ENCODE measurements around the gene RNF223. TPM values are rescaled to one million over a fixed set of nuclear protein-coding genes. Genes with fewer than 3 reads are reported as not detected.

RNF223 gene
- total and polyA plus RNA-seq, 4 donors: 0.14 TPM; not detected in 3

GRCh38 chr1:1071486-1072298 is 2.4 kb downstream of the RNF223 start:
- WGBS: 86% methylated on average over 56 of the region's 56 CpGs
- no peaks in the 10 kb centered on the region for H3K36me3 ChIP-seq (ENCODE audit: control insufficient read depth in 4 of 4, insufficient read depth in 3 of 4, low read depth in 1 of 4, low read length in 3 of 4)
- H3K9me3 ChIP-seq (ENCODE audit: control insufficient read depth in 4 of 4, low read length in 3 of 4): no peaks in the 10 kb centered on the region
- H3K4me3 ChIP-seq (ENCODE audit: low read depth in 1 of 3, low read length in 3 of 3): no peak overlapping the region
- peaks cover 0 to 9% (median 6%) of the 10 kb centered on the region in 4 donors for H3K4me1 ChIP-seq (ENCODE audit: control insufficient read depth in 4 of 4, insufficient read depth in 4 of 4, low read length in 3 of 4)
- DNase-seq (ENCODE audit: low spot score): no peak
- no peak for TF ChIP-seq RXRA (IDR thresholded peaks at IDR 0.05)
- no peak for TF ChIP-seq HNF4G (IDR thresholded peaks at IDR 0.05)
- TF ChIP-seq SP1 (IDR thresholded peaks at IDR 0.05): no peak
- TF ChIP-seq YY1 (IDR thresholded peaks at IDR 0.05): no peak
- TF ChIP-seq, protein P1, sequence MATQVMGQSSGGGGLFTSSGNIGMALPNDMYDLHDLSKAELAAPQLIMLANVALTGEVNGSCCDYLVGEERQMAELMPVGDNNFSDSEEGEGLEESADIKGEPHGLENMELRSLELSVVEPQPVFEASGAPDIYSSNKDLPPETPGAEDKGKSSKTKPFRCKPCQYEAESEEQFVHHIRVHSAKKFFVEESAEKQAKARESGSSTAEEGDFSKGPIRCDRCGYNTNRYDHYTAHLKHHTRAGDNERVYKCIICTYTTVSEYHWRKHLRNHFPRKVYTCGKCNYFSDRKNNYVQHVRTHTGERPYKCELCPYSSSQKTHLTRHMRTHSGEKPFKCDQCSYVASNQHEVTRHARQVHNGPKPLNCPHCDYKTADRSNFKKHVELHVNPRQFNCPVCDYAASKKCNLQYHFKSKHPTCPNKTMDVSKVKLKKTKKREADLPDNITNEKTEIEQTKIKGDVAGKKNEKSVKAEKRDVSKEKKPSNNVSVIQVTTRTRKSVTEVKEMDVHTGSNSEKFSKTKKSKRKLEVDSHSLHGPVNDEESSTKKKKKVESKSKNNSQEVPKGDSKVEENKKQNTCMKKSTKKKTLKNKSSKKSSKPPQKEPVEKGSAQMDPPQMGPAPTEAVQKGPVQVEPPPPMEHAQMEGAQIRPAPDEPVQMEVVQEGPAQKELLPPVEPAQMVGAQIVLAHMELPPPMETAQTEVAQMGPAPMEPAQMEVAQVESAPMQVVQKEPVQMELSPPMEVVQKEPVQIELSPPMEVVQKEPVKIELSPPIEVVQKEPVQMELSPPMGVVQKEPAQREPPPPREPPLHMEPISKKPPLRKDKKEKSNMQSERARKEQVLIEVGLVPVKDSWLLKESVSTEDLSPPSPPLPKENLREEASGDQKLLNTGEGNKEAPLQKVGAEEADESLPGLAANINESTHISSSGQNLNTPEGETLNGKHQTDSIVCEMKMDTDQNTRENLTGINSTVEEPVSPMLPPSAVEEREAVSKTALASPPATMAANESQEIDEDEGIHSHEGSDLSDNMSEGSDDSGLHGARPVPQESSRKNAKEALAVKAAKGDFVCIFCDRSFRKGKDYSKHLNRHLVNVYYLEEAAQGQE (IDR thresholded peaks at IDR 0.05): no peak
- TF ChIP-seq TAF1 (conservative IDR thresholded peaks at IDR 0.05): no peak
- TF ChIP-seq, protein P2, sequence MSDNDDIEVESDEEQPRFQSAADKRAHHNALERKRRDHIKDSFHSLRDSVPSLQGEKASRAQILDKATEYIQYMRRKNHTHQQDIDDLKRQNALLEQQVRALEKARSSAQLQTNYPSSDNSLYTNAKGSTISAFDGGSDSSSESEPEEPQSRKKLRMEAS (IDR thresholded peaks at IDR 0.05): no peak
- TF ChIP-seq FOXA2 (IDR thresholded peaks at IDR 0.05): no peak
- TF ChIP-seq GABPA (IDR thresholded peaks at IDR 0.05 in 1 of 2, conservative IDR thresholded peaks at IDR 0.05 in 1 of 2): no peak
- TF ChIP-seq ATF3 (IDR thresholded peaks at IDR 0.05): no peak
- H3K27ac ChIP-seq (ENCODE audit: low read depth in 1 of 2, low read length in 2 of 2): no peak overlapping the region
- H3K9ac ChIP-seq (ENCODE audit: low read depth in 1 of 2, low read length in 2 of 2): no peak overlapping the region
- H3K27me3 ChIP-seq (ENCODE audit: control insufficient read depth in 4 of 4, insufficient read depth in 4 of 4, low read length in 3 of 4): peaks cover 0 to 5% (median 0%) of the 10 kb centered on the region in 4 donors

DNA sequence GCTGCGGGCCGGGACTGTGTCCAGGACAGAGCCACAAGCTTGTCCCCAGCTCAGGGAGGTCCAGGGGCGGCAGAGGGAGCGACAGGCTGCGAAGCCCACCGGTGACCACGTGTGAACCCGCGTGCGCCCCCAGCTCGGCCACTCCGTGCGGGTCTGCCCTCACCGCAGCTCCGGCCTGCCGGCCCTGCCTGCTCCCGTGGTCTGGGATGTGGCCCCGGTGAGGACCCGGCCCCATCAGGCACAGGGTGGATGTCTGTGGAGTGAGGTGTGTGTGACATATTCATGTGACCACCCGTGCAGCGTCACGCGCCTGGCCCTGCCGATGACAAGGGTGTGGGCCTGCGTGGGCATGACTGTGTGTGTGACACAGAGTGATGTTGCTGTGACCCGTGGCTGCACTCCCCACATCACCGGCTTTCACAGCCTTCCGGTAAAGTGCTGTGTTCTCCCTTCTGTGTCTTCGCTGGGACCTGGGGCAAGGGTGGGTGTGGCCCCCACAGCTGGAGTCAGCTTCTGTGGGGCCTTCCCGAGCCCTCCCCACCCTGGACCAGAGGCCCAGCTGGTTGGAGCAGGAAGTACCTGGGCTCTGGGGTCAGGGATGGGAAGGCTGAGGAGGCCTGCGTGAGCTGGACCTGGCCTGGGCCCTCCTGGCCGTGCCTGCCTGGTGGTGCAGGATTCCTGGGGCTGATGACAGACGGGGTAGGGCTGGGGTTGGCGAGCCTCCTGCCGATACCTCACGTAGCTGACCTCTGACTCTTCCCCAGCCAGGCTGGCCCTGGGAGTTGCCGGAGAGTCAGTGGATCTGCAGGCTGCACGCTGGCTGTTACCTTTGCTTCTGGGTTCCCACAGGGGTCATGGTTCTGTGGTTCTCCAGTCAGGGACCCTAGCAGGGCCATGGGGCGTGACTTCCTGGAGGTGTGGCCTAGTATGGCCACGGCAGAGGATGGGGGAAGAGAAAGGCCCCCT is 4.1 kb downstream of the RNF223 start:
- WGBS: 63% methylated on average over 40 of the region's 40 CpGs
- H3K4me1 ChIP-seq (ENCODE audit: control insufficient read depth in 4 of 4, insufficient read depth in 4 of 4, low read length in 3 of 4): peaks cover 0 to 9% (median 6%) of the 10 kb centered on the region in 4 donors

More for the DNA sequence above, 4.1 kb downstream of the RNF223 start:
- no peak for DNase-seq (ENCODE audit: low spot score)
- Histone ChIP-seq H3K9ac (ENCODE audit: low read depth in 1 of 2, low read length in 2 of 2) (no peak overlapping the region), H3K36me3 (ENCODE audit: control insufficient read depth in 4 of 4, insufficient read depth in 3 of 4, low read depth in 1 of 4, low read length in 3 of 4) (no peaks in the 10 kb centered on the region), H3K4me3 (ENCODE audit: low read depth in 1 of 3, low read length in 3 of 3) (peak overlapping the region in 1 of 3 donors; percentile 44), H3K27ac (ENCODE audit: low read depth in 1 of 2, low read length in 2 of 2) (no peak overlapping the region), H3K27me3 (ENCODE audit: control insufficient read depth in 4 of 4, insufficient read depth in 4 of 4, low read length in 3 of 4) (peaks cover 0 to 5% (median 0%) of the 10 kb centered on the region in 4 donors), H3K9me3 (ENCODE audit: control insufficient read depth in 4 of 4, low read length in 3 of 4) (no peaks in the 10 kb centered on the region)
- no peak for TF ChIP-seq GABPA (IDR thresholded peaks at IDR 0.05 in 1 of 2, conservative IDR thresholded peaks at IDR 0.05 in 1 of 2)

All from liver (tissue), 9 donors.